SK-MEL-5 (cell line): ENCODE data around the gene NDUFB11. TPM values are rescaled to one million over a fixed set of nuclear protein-coding genes. Genes with fewer than 3 reads are reported as not detected.
"Not testable (repeated sequence)": the region's sequence is repeated elsewhere in the genome, so short reads cannot be mapped to it uniquely, and the experiment has no call there.

Experiments
- DNase-seq: peaks from one replicate; pipeline ENCODE4 v3.0.0-alpha.2; 2016; ENCODE audit warnings: low read depth, low spot score
- in situ Hi-C: cut with HindIII; loops from 2 replicates; pipeline ENCODE4 v1.10.0; 2016; ENCODE audit warnings: low sequenced_read_pairs, high pct_unique_total_duplicates, low pct_unique_long_range_greater_than_20kb
- total RNA-seq: library from RNA; depleted of rRNA; stranded (reverse); fragments of >200 nt; shearing (Covaris generic); gene quantifications from 2 replicates; pipeline ENCODE4 v1.2.3, GENCODE V29; 2014

NDUFB11 gene
- total RNA-seq, 1 experiment from 2014 or later, result 157 TPM

DNA sequence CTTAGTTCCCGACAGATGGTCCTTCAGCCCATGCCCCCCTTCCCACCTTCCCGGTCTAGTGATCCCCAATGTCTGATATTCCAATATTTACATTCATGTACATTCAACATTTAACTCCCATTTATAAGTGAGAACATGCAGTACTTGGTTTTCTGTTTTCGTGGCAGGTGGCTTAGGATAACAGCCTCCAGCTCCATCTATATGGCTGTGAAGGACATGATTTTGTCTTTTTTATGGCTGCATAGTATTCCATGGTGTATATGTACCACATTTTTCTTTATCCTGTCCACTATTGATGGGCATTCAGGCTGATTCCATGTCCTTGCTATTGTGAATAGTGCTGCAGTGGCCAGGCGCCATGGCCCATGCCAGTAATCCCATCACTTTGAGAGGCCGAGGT lies 14.3 kb upstream of the NDUFB11 start:
- no peak for DNase-seq
- in situ Hi-C loops, result no loop called here

DNA sequence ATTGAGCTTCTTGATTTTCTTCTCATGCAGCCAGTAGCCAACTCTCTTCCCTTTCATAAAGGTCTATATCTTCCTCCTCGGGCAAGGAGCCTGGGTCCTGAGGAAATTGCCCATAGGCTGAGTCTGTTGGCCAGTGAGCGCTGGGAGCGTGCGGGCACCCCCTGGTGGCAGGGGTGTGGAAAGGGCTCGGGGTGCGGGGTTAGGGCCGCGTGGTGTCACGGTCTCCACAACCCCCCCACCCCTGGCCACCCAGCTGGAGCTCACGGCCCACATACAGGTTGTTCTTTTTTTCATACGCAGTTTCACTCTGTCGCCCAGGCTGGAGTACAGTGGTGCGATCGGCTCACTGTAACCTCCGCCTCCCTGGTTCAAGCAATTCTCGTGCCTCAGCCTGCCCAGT lies 13.6 kb upstream of the NDUFB11 start:
- DNase-seq, result no peak
- in situ Hi-C loops, result no loop called here

DNA sequence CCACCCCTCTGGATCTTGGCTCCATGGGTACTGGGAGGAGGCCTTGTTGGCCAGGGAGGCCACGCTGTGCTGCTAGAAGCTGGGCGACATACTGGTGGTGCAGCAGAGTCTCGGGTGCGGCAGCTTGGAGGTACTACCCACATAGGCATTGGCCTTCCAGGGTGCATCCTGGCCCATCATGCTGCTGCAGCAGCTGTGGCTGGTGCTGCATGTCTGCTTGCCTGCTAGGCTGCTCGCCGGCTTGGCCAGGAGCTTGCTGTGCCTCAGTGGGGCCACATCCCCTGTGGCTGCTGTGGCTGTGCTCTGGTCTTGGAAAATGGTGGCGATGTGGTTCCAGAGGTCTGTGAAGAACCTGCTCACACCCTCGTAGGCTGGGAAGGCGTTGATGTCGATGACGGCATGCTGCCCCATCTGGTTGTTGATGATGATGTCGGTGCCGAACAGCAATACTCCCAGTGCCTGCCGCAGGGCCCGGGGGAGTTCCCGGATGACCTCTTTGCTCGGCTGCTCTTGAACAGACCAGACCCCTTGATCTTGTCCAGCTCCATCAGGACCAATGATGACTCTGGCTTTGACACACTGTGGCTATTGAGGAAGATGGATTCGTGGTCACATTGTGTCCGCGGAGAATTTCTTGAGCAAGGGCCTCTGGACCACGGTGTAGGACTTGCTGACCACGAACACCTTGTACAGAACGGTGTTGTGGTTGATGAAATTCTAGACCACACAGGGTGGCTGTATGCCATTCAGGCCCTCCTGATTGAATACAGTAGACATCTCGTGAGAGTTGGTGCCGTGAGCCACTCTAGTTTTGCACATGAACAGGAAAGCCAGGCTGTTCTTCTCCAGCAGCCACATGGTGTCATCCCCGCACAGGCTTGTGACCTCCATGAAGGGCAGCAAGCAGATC lies 12.4 kb upstream of the NDUFB11 start:
- no peak for DNase-seq
- in situ Hi-C loops, result no loop called here

DNA sequence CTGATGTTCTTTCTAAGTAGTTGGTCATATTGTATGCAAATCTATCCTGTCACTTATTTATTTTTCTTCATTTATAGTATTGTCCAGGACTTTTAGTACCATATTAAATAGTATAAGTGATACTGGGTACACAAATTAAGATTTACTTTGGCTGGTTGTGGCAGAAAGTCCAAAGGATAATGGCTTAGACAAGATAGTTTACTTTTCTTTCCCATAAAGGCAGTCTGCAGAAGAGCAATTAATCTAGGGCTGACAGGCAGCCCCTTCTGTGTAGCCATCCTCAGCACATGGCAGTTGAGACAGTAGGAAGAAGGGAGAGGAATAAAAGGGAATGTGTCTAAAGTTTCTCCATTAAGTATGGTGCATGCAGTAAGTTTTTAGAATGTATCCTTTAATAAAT lies 6.9 kb upstream of the NDUFB11 start:
- in situ Hi-C loops, result no loop called here
- DNase-seq, result no peak

DNA sequence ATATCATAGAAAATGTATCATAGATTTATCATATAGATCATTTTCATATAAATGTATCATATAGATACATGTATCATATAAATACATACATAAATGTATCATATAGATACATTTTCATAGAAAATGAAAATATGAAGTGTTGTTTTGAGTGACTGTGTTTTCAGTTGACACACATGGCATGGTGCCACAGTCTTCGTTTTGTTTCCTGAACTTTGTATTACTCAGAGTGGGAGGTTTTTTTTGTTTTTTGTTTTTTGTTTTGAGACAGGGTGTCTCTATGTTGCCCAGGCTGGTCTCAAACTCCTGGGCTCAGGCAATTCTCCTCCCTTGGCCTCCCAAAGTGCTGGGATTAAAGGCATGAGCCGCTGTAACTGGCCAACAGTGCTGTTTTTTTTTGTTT lies 4.4 kb upstream of the NDUFB11 start:
- in situ Hi-C loops, result no loop called here
- DNase-seq, result no peak

DNA sequence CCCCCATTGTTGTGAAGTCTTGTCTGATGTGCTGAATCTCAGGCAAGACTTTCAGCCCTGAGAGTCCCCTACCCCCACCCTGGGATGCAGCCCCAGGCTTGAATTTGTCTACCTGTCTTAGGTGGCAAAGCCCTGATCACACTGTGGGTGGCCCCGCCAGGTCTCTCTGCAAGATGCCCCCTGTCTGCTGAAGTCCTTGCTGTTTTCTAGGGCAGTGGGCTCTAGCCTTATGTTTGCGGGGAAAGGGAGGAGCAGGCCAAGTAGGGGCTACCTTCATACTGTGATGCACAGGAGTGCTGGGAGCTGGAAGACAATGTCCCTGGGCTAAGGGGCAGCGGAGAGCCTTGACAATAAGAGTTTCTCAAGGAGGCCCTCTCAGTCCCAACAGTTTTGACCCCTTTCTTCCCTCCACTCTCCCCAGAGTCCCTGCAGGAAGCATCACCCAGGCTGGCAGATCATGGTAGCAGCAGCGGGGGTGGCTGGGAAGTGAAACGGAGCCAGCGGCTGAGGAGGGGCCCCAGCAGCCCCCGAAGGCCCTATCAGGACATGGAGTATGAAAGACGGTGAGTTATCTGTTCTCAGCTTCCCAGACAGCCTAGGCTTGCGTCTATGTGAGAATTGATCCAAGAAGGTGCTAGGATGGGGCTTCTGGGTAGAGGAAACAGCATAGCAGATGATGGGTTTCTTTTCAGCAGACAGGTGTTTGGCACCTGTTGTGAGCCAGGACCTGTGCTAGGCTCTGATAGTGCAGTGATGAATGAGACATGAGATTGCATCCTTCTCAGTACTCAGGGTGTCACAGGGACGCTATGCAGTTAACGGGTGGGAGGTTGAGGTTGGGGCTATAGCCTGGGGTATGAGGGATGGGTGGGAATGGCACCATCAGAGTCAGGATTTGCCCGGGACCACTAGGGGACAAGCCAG lies 2.7 kb upstream of the NDUFB11 start:
- no peak for DNase-seq
- in situ Hi-C loops, result no loop called here

DNA sequence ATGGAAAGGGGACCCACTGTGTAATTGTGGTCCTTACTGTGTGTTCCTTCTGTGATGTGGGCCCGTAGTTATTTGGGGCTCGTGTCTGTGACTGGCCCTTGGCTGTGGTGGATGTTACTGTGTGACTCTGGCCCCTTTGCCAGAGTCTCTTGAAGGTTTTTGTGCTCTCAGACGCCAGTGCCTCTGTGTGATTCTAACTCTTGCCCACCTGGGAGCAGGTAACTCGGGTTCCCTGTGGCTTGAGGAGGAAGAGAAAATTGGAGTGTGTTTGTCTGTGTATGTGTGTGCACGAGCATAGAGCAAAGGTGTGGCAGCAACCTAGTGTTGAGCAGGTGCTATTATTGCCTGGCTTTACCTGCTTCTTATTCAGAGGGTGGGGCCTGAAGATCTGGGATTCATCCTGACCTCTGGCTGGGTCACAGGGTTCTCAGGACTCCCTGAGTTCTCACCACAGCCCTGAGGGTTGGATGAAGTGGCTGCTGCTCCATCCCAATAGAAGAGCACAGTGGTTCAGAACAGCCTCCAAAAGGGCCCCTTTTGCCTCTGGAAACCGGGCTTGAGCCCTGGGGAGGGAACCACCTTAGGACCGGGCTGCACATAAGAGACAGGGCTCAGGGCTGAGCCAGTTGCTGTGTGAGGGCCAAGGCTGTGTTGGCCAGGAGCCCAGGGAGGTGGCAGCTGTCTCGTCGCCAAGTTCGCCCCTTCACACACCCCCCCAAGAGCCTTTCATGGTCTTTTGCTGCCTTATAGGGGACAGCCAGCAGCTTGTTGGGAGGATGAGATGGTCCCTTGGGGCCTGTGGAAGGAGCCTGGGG lies 1.8 kb upstream of the NDUFB11 start:
- in situ Hi-C loops, result no loop called here
- DNase-seq, result no peak

DNA sequence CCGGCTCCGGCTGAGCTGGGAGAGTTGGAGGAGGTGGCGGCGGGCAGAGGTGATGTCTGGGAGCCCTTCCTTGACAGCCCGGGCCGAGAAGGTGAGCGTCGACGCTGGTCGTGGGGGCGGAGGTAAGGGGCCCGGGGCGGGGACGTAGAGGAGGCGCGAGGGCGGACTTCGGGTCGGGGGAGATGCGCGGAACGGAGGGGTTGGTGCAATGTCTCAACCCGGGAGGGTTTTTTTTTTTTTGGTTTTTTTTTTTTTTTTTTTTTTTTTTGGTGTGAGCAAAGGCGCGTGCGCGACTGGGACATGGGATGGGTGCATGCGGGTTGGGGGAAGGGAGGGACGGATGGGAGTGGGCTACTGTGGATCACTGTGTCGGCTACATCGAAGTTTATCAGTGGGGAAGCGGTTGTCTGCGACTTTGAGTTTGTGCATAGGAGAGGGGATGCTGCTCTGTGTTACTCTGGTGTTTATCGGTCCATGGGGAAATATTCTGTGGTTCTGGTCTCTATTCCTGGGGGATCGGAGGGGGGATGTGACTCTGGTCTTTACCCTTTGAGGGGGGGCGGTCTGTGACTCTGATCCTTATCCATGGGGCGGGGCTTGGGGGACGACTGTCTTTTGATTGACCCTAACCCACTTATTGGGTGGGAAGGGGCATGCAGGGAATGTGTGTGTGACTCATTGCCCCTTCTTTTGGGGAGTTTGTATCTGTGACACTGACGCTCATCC lies 1.1 kb upstream of the NDUFB11 start:
- no peak for DNase-seq
- in situ Hi-C loops, result no loop called here

DNA sequence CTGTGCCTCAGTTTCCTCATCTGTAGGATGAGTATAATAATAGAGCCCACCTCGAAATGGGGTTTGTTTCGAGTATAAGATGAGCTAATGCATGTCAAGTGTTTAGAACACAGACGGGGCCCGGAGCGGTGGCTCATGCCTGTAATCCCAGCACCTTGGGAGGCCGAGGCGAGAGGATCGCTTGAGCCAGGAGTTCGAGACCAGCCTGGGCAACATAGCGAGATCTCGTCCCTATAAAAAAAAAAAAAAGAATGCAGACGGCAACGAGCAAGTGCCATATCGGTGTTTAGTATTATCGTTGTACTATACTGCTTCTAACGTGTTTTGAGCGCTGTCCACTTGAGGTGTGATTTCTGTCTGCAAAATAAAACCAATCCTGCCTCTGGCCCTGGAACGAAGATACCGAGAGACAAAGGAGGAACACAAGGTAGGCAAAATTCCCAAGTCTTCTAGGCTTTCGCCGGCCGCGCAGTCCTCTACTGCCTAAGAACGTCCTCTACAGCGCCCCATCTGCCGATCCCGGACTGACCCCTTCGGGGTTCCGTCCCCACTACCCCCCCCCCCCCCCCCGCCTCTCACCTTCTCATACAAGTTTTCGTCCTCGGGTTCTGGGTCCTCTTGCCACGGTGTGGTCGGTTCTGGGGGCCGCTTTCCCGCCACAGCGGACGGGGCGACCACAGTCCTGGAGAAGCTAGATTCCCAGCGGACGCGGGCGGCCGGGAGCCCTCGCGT lies 442 bp downstream of the NDUFB11 start:
- peak; percentile 28 for DNase-seq

DNA sequence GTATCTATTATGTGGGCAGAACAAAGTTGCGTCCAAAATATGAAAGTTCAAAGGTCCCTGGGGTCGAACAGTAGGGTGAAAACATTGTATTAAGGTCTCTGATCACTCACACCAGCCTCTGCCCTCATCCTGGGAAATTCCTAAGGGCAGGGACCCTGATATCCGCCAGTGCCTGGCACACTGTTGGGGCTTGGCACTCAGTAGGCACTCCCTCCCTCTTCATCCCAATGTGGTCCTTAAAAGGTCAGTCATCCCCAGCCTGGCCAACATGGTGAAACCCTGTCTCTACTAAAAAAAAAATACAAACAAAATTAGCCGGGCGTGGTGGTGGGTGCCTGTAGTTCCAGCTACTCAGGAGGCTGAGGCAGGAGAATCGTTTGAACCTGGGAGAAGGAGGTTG lies 6.3 kb downstream of the NDUFB11 start:
- DNase-seq, result no peak
- in situ Hi-C loops, result no loop called here

More for the DNA sequence above, 442 bp downstream of the NDUFB11 start:
- in situ Hi-C loops, result no loop called here

DNA sequence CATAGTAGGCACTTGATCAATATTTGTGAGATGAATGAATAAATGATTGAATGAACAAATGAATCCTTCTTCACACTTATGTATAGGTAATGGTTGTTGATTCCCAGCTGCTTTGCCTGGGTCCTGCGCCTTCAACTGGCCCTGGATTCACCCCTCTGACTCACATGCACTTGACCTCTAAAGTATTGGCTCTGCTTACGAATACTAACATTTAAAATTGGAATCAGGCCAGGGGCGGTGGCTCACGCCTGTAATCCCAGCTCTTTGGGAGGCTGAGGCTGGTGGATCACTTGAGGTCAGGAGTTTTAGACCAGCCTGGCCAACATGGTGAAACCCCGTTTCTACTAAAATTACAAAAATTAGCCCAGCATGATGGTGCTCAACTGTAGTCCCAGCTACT lies 8.9 kb downstream of the NDUFB11 start:
- in situ Hi-C loops, result not testable (repeated sequence)

DNA sequence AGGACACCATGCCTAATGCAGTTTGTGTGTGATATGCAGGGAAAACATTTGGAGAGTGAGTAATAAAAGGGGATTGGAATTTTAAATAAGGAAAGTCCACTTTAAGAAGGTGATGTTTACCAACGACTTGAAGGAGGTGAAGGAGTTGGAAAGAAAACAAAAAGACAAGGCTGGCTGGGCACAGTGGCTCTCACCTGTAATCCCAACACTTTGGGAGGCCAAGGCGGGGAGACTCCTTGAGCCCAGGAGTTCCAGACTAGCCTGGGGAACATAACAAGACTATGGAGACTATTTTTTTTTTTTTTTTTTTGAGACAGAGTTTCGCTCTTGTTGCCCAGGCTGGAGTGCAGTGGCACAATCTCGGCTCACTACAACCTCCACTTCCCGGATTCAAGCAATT lies 11.0 kb downstream of the NDUFB11 start:
- no peak for DNase-seq
- in situ Hi-C loops, result no loop called here

More for the DNA sequence above, 8.9 kb downstream of the NDUFB11 start:
- DNase-seq, result peak; percentile 15

DNA sequence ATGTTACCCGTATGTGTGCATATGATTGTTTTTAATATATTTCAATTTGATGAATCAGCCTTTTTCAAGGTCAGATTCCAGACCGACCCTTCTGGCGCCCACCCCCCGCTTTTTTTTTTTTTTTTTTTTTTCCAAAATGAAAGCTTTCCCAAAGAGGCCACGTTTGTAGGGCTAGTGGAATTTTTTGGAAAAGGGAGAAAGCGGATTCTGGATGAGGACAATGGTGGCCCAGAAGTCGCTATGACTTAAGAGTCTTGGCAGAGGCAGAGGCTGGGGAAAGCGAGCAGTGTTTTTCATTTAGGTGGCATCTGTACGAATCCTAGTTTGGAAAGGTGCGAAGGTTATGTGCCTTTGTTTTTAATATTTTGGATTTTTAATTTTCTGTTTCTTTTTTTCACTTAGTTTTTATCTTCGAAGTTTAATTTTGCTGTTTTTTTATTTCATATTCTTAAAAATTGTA lies 14.6 kb downstream of the NDUFB11 start:
- in situ Hi-C loops, result no loop called here
- no peak for DNase-seq

DNA sequence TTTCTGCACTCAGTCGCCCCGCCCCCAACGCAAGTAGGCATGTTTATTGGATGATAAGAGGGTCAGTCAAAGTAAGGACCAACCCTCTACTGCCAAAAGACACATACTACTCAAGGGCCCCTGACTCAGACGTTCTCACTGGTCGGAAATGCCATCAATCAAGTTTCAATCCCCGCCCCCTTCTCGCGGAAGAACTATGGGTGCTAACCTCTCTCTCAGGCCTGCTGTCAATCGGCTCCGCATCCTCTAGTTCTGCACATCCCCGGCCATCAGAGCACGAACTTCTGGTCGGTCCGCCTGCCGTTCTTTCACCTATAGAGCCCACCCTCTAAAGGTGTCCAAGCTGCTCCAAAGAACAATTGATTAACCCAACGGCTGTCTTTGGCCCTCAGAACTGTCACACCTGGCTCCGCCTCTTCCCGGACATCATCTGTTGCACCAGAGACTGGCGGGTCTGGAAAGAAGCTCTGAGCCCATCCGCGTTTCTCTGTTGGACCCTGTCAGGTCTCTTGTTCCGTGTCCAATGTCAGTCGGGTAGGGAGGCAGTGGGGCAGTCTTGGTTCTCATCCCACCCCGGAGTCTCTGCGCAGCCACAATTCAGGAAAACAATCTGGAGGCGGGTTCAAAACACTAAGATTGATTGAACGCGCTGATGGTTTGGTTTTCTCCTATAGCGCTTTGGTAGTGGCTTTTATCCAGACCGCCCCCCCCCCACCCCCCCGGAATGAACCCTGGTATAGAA lies 15.2 kb downstream of the NDUFB11 start:
- peak; percentile 96 for DNase-seq
- in situ Hi-C loops, result no loop called here

DNA sequence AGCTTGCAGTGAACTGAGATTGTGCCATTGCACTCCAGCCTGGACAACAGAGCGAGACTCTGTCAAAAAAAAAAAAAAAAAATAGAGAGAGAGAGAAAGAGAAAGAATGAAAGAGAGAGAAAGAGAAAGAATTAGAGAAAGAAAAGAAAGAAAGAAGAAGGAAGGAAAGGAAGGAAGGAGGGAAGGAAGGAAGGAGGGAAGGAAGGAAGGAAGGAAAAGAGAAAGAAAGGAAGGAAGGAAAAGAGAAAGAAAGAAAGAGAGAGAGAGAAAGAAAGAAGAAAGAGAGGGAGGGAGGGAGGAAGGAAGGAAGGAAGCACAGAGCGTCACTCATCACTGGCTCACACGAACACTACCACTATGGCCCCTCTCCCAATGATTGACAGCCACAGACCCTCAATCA lies 20.0 kb downstream of the NDUFB11 start:
- in situ Hi-C loops, DNase-seq: not testable (repeated sequence)
